KOPT-K1 (cell line): ENCODE results near the gene ADRA2A.

Experiments
- H3K27ac ChIP-seq: fragments of 200-600 bp; sonication (generic); 2 replicates; pipeline ENCODE4 v1.5.1; 2016; ENCODE audit warnings: antibody characterized with exemption, mild to moderate bottlenecking, low read depth, low read length; ENCODE audit not compliant: poor library complexity, severe bottlenecking
- H3K36me3 ChIP-seq: fragments of 200-600 bp; sonication (generic); 2 replicates; pipeline ENCODE4 v1.5.1; 2017; ENCODE audit warnings: antibody characterized with exemption, mild to moderate bottlenecking, low read length, moderate library complexity; ENCODE audit not compliant: insufficient read depth
- H3K9me3 ChIP-seq: fragments of 200-600 bp; sonication (generic); 2 replicates; pipeline ENCODE4 v1.5.1; 2017; ENCODE audit warnings: antibody characterized with exemption, low read length, mild to moderate bottlenecking; ENCODE audit not compliant: insufficient read depth, poor library complexity, severe bottlenecking

ADRA2A gene

GRCh38 chr10:111093741-111094380, 17.0 kb downstream of the ADRA2A start:
- Histone ChIP-seq H3K27ac (no peak overlapping the region), H3K36me3 (no peaks in the 10 kb centered on the region), H3K9me3 (no peaks in the 10 kb centered on the region)

GRCh38 chr10:111098679-111099437, 22.0 kb downstream of the ADRA2A start:
- Histone ChIP-seq H3K27ac (no peak overlapping the region), H3K9me3 (no peaks in the 10 kb centered on the region), H3K36me3 (no peaks in the 10 kb centered on the region)

GRCh38 chr10:111100198-111100597, 23.4 kb downstream of the ADRA2A start:
- no peak overlapping the region for H3K27ac ChIP-seq
- no peaks in the 10 kb centered on the region for H3K9me3 ChIP-seq
- H3K36me3 ChIP-seq, result no peaks in the 10 kb centered on the region

- no peak overlapping the region for H3K27ac ChIP-seq
- H3K9me3 ChIP-seq, result no peaks in the 10 kb centered on the region
- no peaks in the 10 kb centered on the region for H3K36me3 ChIP-seq
Measured at GRCh38 chr10:111101796-111102195, 25.0 kb downstream of the ADRA2A start.

- H3K36me3 ChIP-seq, result no peaks in the 10 kb centered on the region
- no peaks in the 10 kb centered on the region for H3K9me3 ChIP-seq
- H3K27ac ChIP-seq, result no peak overlapping the region
Measured at GRCh38 chr10:111102359-111102837, 25.6 kb downstream of the ADRA2A start.

- Histone ChIP-seq H3K9me3 (no peaks in the 10 kb centered on the region), H3K27ac (no peak overlapping the region), H3K36me3 (no peaks in the 10 kb centered on the region)
Measured at GRCh38 chr10:111103196-111103840, 26.5 kb downstream of the ADRA2A start.

GRCh38 chr10:111104811-111105210, 28.0 kb downstream of the ADRA2A start:
- Histone ChIP-seq H3K36me3 (no peaks in the 10 kb centered on the region), H3K27ac (no peak overlapping the region), H3K9me3 (no peaks in the 10 kb centered on the region)

- Histone ChIP-seq H3K9me3 (no peaks in the 10 kb centered on the region), H3K27ac (no peak overlapping the region)
Measured at GRCh38 chr10:111106081-111106480, 29.3 kb downstream of the ADRA2A start.

GRCh38 chr10:111107023-111107422, 30.2 kb downstream of the ADRA2A start:
- H3K27ac ChIP-seq, result no peak overlapping the region
- no peaks in the 10 kb centered on the region for H3K9me3 ChIP-seq
- H3K36me3 ChIP-seq, result no peaks in the 10 kb centered on the region

More at GRCh38 chr10:111106081-111106480, 29.3 kb downstream of the ADRA2A start:
- H3K36me3 ChIP-seq, result no peaks in the 10 kb centered on the region

GRCh38 chr10:111107846-111108245, 31.0 kb downstream of the ADRA2A start:
- H3K27ac ChIP-seq, result no peak overlapping the region
- no peaks in the 10 kb centered on the region for H3K36me3 ChIP-seq
- no peaks in the 10 kb centered on the region for H3K9me3 ChIP-seq

GRCh38 chr10:111108441-111108840, 31.6 kb downstream of the ADRA2A start:
- no peaks in the 10 kb centered on the region for H3K36me3 ChIP-seq
- H3K9me3 ChIP-seq, result no peaks in the 10 kb centered on the region

GRCh38 chr10:111109501-111110242, 32.8 kb downstream of the ADRA2A start:
- Histone ChIP-seq H3K36me3 (no peaks in the 10 kb centered on the region), H3K9me3 (no peaks in the 10 kb centered on the region), H3K27ac (no peak overlapping the region)

More at GRCh38 chr10:111108441-111108840, 31.6 kb downstream of the ADRA2A start:
- H3K27ac ChIP-seq, result no peak overlapping the region

- no peaks in the 10 kb centered on the region for H3K36me3 ChIP-seq
- H3K9me3 ChIP-seq, result no peaks in the 10 kb centered on the region
- no peak overlapping the region for H3K27ac ChIP-seq
Measured at GRCh38 chr10:111110771-111111170, 33.9 kb downstream of the ADRA2A start.

GRCh38 chr10:111112333-111112732, 35.5 kb downstream of the ADRA2A start:
- Histone ChIP-seq H3K27ac (no peak overlapping the region), H3K36me3 (no peaks in the 10 kb centered on the region), H3K9me3 (no peaks in the 10 kb centered on the region)
